Measurements from ENCODE around the gene ATAD2B.

- TF ChIP-seq RCOR1 (IDR thresholded peaks at IDR 0.05; ENCODE audit: insufficient replicate concordance, low read length) (no peak), CTCF (conservative IDR thresholded peaks at IDR 0.05; ENCODE audit: low read depth, low read length) (no peak), MAFK (IDR thresholded peaks at IDR 0.05; ENCODE audit: low read depth, low read length) (no peak)
Observed at GRCh38 chr2:23837871-23838270, 89.1 kb downstream of the ATAD2B start.
